ENCODE measurements around the gene CHST8.
"Not testable (repeated sequence)": the region's sequence is repeated elsewhere in the genome, so short reads cannot be mapped to it uniquely, and the experiment has no call there.

Gene CHST8

GRCh38 chr19:33644284-33644836 is 22.6 kb downstream of the CHST8 start:
- DNase-seq (ENCODE audit: low read depth) = no peak

GRCh38 chr19:33646306-33646705 is 24.6 kb downstream of the CHST8 start:
- DNase-seq (ENCODE audit: low read depth) = no peak

- DNase-seq (ENCODE audit: low read depth) = no peak
These were observed 25.4 kb downstream of the CHST8 start for GRCh38 chr19:33647146-33647545.

GRCh38 chr19:33649627-33650305 is 28.0 kb downstream of the CHST8 start:
- DNase-seq (ENCODE audit: low read depth) = no peak

GRCh38 chr19:33653684-33654083 is 31.9 kb downstream of the CHST8 start:
- DNase-seq (ENCODE audit: low read depth) = no peak

- no peak for DNase-seq (ENCODE audit: low read depth)
These were observed 33.2 kb downstream of the CHST8 start for GRCh38 chr19:33654840-33655508.

- no peak for DNase-seq (ENCODE audit: low read depth)
These were observed 38.1 kb downstream of the CHST8 start for GRCh38 chr19:33659835-33660234.

- DNase-seq (ENCODE audit: low read depth) = no peak
These were observed 38.8 kb downstream of the CHST8 start for GRCh38 chr19:33660410-33661124.

- DNase-seq (ENCODE audit: low read depth) = no peak
These were observed 39.6 kb downstream of the CHST8 start for GRCh38 chr19:33661336-33661735.

- DNase-seq (ENCODE audit: low read depth) = no peak
These were observed 40.8 kb downstream of the CHST8 start for GRCh38 chr19:33662391-33663092.

GRCh38 chr19:33663316-33663715 is 41.6 kb downstream of the CHST8 start:
- not testable (repeated sequence) for DNase-seq (ENCODE audit: low read depth)

- DNase-seq (ENCODE audit: low read depth) = no peak
These were observed 43.0 kb downstream of the CHST8 start for GRCh38 chr19:33664744-33665143.

- no peak for DNase-seq (ENCODE audit: low read depth)
These were observed 44.2 kb downstream of the CHST8 start for GRCh38 chr19:33665776-33666595.

GRCh38 chr19:33667141-33667650 is 45.4 kb downstream of the CHST8 start:
- DNase-seq (ENCODE audit: low read depth) = no peak

GRCh38 chr19:33667881-33668280 is 46.1 kb downstream of the CHST8 start:
- no peak for DNase-seq (ENCODE audit: low read depth)

GRCh38 chr19:33668968-33669367 is 47.2 kb downstream of the CHST8 start:
- no peak for DNase-seq (ENCODE audit: low read depth)

GRCh38 chr19:33669376-33669775 is 47.6 kb downstream of the CHST8 start:
- no peak for DNase-seq (ENCODE audit: low read depth)

- DNase-seq (ENCODE audit: low read depth) = no peak
These were observed 48.6 kb downstream of the CHST8 start for GRCh38 chr19:33670398-33670797.

- DNase-seq (ENCODE audit: low read depth) = no peak
These were observed 49.5 kb downstream of the CHST8 start for GRCh38 chr19:33671211-33671610.

GRCh38 chr19:33673258-33673875 is 51.6 kb downstream of the CHST8 start:
- no peak for DNase-seq (ENCODE audit: low read depth)
